ENCODE results near the gene LRRN1.

DNA sequence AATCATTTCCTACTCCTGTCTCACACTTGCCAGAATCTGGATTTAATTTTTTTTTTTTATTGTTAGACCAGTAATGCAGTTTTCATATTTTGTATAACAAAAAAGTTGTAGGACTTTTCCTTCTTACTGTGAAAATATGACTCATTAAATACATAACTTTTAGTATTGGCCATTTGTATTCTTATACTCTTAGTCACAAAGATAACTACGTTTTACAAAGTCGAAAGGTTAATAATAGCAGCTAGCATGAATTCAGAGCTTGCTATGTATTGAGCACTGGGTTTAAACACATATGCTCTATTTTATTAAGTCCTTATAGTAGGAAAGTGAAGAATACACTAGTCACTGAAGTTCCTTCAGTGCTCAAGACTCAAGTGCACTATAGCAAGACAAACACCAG lies 43.1 kb downstream of the LRRN1 start:
- TF ChIP-seq, protein P1, sequence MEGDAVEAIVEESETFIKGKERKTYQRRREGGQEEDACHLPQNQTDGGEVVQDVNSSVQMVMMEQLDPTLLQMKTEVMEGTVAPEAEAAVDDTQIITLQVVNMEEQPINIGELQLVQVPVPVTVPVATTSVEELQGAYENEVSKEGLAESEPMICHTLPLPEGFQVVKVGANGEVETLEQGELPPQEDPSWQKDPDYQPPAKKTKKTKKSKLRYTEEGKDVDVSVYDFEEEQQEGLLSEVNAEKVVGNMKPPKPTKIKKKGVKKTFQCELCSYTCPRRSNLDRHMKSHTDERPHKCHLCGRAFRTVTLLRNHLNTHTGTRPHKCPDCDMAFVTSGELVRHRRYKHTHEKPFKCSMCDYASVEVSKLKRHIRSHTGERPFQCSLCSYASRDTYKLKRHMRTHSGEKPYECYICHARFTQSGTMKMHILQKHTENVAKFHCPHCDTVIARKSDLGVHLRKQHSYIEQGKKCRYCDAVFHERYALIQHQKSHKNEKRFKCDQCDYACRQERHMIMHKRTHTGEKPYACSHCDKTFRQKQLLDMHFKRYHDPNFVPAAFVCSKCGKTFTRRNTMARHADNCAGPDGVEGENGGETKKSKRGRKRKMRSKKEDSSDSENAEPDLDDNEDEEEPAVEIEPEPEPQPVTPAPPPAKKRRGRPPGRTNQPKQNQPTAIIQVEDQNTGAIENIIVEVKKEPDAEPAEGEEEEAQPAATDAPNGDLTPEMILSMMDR (IDR thresholded peaks at IDR 0.05): no peak
- no peak for TF ChIP-seq EHMT2 (IDR thresholded peaks at IDR 0.05; ENCODE audit: low read depth)
- TF ChIP-seq KDM5A (IDR thresholded peaks at IDR 0.05): no peak
- TF ChIP-seq, protein P2, sequence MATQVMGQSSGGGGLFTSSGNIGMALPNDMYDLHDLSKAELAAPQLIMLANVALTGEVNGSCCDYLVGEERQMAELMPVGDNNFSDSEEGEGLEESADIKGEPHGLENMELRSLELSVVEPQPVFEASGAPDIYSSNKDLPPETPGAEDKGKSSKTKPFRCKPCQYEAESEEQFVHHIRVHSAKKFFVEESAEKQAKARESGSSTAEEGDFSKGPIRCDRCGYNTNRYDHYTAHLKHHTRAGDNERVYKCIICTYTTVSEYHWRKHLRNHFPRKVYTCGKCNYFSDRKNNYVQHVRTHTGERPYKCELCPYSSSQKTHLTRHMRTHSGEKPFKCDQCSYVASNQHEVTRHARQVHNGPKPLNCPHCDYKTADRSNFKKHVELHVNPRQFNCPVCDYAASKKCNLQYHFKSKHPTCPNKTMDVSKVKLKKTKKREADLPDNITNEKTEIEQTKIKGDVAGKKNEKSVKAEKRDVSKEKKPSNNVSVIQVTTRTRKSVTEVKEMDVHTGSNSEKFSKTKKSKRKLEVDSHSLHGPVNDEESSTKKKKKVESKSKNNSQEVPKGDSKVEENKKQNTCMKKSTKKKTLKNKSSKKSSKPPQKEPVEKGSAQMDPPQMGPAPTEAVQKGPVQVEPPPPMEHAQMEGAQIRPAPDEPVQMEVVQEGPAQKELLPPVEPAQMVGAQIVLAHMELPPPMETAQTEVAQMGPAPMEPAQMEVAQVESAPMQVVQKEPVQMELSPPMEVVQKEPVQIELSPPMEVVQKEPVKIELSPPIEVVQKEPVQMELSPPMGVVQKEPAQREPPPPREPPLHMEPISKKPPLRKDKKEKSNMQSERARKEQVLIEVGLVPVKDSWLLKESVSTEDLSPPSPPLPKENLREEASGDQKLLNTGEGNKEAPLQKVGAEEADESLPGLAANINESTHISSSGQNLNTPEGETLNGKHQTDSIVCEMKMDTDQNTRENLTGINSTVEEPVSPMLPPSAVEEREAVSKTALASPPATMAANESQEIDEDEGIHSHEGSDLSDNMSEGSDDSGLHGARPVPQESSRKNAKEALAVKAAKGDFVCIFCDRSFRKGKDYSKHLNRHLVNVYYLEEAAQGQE (IDR thresholded peaks at IDR 0.05): no peak
- no peak for TF ChIP-seq HOXA7 (CRISPR knock-in tag; IDR thresholded peaks at IDR 0.05)
- no peak for TF ChIP-seq CHD2 (IDR thresholded peaks at IDR 0.05; ENCODE audit: low read length, partially characterized antibody)
- no peak for TF ChIP-seq NFE2L2 (conservative IDR thresholded peaks at IDR 0.05; ENCODE audit: low read length)
- TF ChIP-seq SREBF2 (IDR thresholded peaks at IDR 0.05): no peak
